Suprapubic skin (tissue), 4 donors: Measurements from ENCODE around the gene MMP2.

Experiments
- CTCF ChIP-seq, 2 donors: fragments of 200-600 bp in 1 of 2; fragments of 450-650 bp in 1 of 2; sonication (generic) in 1 of 2; IDR thresholded peaks; one replicate each; pipeline ENCODE4 v1.5.1; 2016 to 2019; ENCODE audit warnings: antibody characterized with exemption in 2 of 2, mild to moderate bottlenecking in 1 of 2, moderate library complexity in 1 of 2
- EP300 ChIP-seq: sonication (generic); formaldehyde crosslinking; IDR thresholded peaks from one replicate; pipeline ENCODE4 v1.6.1; 2017; ENCODE audit warnings: antibody characterized with exemption
- POLR2A ChIP-seq, 2 donors: fragments of 450-650 bp; IDR thresholded peaks; one replicate each; pipeline ENCODE4 v1.6.1; 2017; ENCODE audit warnings: antibody characterized with exemption in 2 of 2, mild to moderate bottlenecking in 2 of 2, moderate library complexity in 2 of 2
- POLR2AphosphoS5 ChIP-seq, 3 donors: sonication (generic); formaldehyde crosslinking; IDR thresholded peaks; one replicate each; pipeline ENCODE4 v1.6.1; 2017; ENCODE audit warnings: antibody characterized with exemption in 3 of 3

GRCh38 chr16:55501549-55502322 lies 22.7 kb downstream of the MMP2 start:
- TF ChIP-seq EP300 (no peak), CTCF (IDR thresholded peaks at IDR 0.05) (no peak), POLR2A (IDR thresholded peaks at IDR 0.05) (no peak), POLR2AphosphoS5 (IDR thresholded peaks at IDR 0.05) (no peak)
